ENCODE results near the gene CD300H.

DNA sequence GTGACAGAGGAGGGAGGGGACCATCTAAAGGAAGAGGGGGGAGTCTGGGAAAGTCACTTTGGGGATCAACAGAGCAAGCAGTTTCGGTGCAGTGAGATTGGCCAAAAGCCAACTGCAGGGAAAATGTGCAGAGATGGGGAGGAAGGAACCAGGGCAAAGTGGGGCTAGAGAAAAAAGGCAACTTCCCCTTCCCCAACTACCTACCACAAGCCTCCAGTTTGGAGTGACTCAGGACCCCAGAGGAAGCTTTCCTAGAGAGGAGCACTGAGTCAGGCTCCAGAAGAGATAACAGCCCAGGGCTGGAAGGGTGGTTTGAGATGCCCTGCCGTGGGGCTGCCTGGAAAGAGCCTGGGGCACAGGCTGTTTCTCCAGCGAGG lies 31.7 kb upstream of the CD300H start:
- no peak for TF ChIP-seq POLR2A (IDR thresholded peaks at IDR 0.05)
- TF ChIP-seq, protein P1, sequence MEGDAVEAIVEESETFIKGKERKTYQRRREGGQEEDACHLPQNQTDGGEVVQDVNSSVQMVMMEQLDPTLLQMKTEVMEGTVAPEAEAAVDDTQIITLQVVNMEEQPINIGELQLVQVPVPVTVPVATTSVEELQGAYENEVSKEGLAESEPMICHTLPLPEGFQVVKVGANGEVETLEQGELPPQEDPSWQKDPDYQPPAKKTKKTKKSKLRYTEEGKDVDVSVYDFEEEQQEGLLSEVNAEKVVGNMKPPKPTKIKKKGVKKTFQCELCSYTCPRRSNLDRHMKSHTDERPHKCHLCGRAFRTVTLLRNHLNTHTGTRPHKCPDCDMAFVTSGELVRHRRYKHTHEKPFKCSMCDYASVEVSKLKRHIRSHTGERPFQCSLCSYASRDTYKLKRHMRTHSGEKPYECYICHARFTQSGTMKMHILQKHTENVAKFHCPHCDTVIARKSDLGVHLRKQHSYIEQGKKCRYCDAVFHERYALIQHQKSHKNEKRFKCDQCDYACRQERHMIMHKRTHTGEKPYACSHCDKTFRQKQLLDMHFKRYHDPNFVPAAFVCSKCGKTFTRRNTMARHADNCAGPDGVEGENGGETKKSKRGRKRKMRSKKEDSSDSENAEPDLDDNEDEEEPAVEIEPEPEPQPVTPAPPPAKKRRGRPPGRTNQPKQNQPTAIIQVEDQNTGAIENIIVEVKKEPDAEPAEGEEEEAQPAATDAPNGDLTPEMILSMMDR (IDR thresholded peaks at IDR 0.05), result no peak
- TF ChIP-seq POLR2AphosphoS5 (IDR thresholded peaks at IDR 0.05), result no peak
- no peak for TF ChIP-seq EP300 (IDR thresholded peaks at IDR 0.05)
